Ishikawa (cell line): ENCODE measurements around the gene FLAD1.

ENCODE experiments used
- CEBPB ChIP-seq: IDR thresholded peaks from 2 replicates; pipeline ENCODE4 v1.6.1; 2012
- CREB1 ChIP-seq: IDR thresholded peaks from 2 replicates; pipeline ENCODE4 v1.6.1; 2012; ENCODE audit warnings: low read depth
- EGR1 ChIP-seq: IDR thresholded peaks from 2 replicates; pipeline ENCODE4 v1.6.1; 2012
- EP300 ChIP-seq: IDR thresholded peaks from 2 replicates; pipeline ENCODE4 v1.6.1; 2012; ENCODE audit warnings: borderline replicate concordance
- FOXM1 ChIP-seq: IDR thresholded peaks from 2 replicates; pipeline ENCODE4 v1.6.1; 2012; ENCODE audit warnings: low read depth, borderline replicate concordance
- NFIC ChIP-seq: IDR thresholded peaks from 2 replicates; pipeline ENCODE4 v1.6.1; 2012
- RAD21 ChIP-seq: IDR thresholded peaks from 2 replicates; pipeline ENCODE4 v1.6.1; 2012; ENCODE audit warnings: low read depth
- REST ChIP-seq: IDR thresholded peaks from 2 replicates; pipeline ENCODE4 v1.6.1; 2012; ENCODE audit warnings: low read depth, mild to moderate bottlenecking
- TAF1 ChIP-seq: IDR thresholded peaks from 2 replicates; pipeline ENCODE4 v1.6.1; 2012; ENCODE audit warnings: low read depth, mild to moderate bottlenecking
- TCF12 ChIP-seq: IDR thresholded peaks from 2 replicates; pipeline ENCODE4 v1.6.1; 2012; ENCODE audit warnings: low read depth
- TEAD4 ChIP-seq: IDR thresholded peaks from 2 replicates; pipeline ENCODE4 v1.6.1; 2012
- USF1 ChIP-seq: IDR thresholded peaks from 2 replicates; pipeline ENCODE4 v1.6.1; 2012
- YY1 ChIP-seq: IDR thresholded peaks from 2 replicates; pipeline ENCODE4 v1.6.1; 2012; ENCODE audit warnings: low read depth
- ZBTB7A ChIP-seq: IDR thresholded peaks from 2 replicates; pipeline ENCODE4 v1.6.1; 2012; ENCODE audit warnings: low read depth
- TF ChIP-seq, protein P1 (sequence below): IDR thresholded peaks from 2 replicates; pipeline ENCODE4 v1.6.1; 2012

The FLAD1 gene

DNA sequence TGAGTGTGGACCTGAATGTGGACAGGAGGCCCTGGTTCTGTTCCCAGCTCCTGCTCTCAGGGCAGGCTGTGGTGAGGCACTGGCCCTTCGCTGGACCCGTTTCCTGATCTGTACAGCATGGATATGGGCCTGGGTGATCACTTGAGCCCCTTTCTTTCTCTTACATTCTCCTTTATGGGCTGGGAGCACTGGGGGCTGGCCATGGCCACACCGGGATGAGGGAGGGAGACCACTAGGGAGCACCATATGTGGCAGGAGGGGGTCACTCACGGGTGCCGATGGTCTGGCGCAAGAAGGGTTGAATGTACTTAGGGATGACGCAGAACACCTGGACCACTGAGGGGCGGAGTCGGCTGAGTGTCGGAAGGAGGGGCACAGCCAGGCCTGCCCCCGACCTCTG, 47.8 kb downstream of the FLAD1 start:
- no peak for TF ChIP-seq TEAD4
- TF ChIP-seq CREB1: no peak
- no peak for TF ChIP-seq TCF12
- no peak for TF ChIP-seq FOXM1
- no peak for TF ChIP-seq REST
- no peak for TF ChIP-seq CEBPB
- no peak for TF ChIP-seq NFIC
- no peak for TF ChIP-seq EP300
- no peak for TF ChIP-seq YY1
- no peak for TF ChIP-seq ZBTB7A
- TF ChIP-seq EGR1: no peak

DNA sequence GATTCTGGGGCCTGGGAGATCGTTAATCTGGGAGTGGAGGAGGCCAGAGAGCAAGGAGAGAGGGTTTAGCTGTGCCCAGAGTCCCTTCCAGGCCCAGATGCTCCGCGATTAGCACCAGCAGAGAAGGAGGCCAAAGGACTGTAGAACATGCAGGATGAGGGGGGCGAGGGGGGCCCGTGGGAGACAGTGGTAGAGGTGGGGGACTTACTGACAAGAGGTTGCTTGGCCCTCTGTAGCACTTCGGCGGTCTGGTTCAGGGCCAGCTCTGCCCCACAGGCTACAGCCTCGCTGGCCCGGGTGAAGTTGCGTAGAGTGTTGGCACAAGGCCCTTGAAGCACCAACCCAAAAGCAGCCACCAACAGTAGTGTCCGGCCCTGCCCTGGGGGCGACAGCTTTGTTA, 49.7 kb downstream of the FLAD1 start:
- TF ChIP-seq EP300: no peak

DNA sequence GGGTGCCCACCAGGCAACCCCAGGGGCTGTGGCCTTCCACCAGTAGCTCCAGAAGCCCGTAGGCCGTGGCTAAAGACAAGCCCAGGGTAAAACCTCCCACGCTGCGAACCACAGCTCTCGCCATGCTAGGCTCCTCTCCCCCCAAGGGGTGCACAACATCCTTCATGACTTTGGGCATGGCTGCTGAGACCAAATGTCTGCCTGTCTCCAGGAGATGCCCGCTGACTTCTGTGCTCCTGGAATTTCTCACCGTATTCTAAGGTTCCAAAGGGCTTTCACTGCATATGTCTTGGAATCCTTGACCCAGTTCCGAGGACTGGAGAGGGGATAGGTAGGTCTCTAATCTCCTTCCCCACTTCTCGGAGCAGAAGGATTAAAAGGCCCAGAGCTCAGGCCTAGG, 50.4 kb downstream of the FLAD1 start, which contains the start of the genes DCST1 and DCST2:
Gene DCST1, plus strand, starts transcription at position 301 of the 400 bp plus-strand sequence. CDS start 213 bp downstream, outside the sequence.
Gene DCST2, minus strand, starts transcription at position 258 of the 400 bp plus-strand sequence. Its CDS starts 80 bp downstream, at position 178.
- no peak for TF ChIP-seq EP300
- TF ChIP-seq NFIC: no peak
- TF ChIP-seq CREB1: no peak
- TF ChIP-seq YY1: no peak
- TF ChIP-seq RAD21: no peak
- no peak for TF ChIP-seq CEBPB
- no peak for TF ChIP-seq FOXM1
- TF ChIP-seq TCF12: no peak
- TF ChIP-seq, protein P1, sequence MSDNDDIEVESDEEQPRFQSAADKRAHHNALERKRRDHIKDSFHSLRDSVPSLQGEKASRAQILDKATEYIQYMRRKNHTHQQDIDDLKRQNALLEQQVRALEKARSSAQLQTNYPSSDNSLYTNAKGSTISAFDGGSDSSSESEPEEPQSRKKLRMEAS: no peak
- TF ChIP-seq REST: no peak
- no peak for TF ChIP-seq ZBTB7A
- TF ChIP-seq USF1: no peak
- no peak for TF ChIP-seq TAF1

DNA sequence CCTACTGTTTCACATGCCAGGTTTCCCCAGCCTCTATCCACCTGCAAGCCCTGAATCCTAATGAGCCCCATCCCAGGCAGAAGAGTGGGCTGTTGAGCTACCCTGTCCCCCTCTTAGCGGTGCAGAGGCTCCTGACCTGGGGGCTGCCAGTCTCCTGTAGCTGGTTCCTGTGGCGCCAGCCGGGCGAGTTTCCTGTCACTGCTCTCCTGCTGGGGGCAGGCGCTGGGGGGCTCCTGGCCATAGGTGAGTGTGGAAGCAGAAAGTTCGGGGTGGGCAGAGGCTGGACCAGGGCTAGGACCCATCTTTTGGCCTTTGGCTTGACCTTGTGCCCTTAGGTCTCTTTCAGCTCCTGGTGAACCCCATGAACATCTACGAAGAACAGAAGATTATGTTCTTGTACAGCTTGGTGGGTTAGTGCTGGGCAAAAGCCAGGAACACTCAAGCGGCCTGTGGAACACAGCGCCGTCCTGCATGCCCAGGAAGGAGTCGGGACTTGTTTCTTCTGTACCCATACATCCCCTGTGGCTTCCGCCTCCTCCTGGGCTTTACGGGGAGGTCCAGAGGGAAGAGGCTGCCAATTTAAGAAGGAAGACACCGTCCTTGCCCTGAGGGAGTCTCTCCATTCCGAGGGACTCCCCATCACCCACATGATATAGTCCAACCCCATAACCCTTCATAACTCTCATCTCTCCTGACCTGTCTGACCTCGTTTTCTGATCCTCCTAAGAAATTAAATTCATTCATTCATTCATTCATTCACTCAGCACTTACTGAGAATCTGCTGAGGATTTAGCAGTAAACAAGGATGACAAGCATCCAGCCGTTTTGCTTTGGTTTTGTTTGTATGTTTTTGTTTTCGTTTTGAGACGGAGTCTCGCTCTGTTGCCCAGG, 51.4 kb downstream of the FLAD1 start:
- TF ChIP-seq, protein P1: no peak
- TF ChIP-seq RAD21: no peak
- no peak for TF ChIP-seq REST
- TF ChIP-seq TEAD4: no peak
- no peak for TF ChIP-seq EP300
- TF ChIP-seq TCF12: no peak
- TF ChIP-seq CEBPB: no peak
- TF ChIP-seq CREB1: no peak
- TF ChIP-seq ZBTB7A: no peak
- no peak for TF ChIP-seq EGR1
- no peak for TF ChIP-seq YY1
- no peak for TF ChIP-seq USF1
- TF ChIP-seq NFIC: no peak
- TF ChIP-seq TAF1: no peak
- no peak for TF ChIP-seq FOXM1
